HG03432 (cell line): ENCODE results near the gene RNF208.
"Not testable (repeated sequence)": the region's sequence is repeated elsewhere in the genome, so short reads cannot be mapped to it uniquely, and the experiment has no call there.

ENCODE experiments used
- ATAC-seq: cut with Tn5 transposase; IDR thresholded peaks from one replicate; pipeline ENCODE4 v1.9.1; 2021; ENCODE audit warnings: mild to moderate bottlenecking, moderate library complexity; ENCODE audit not compliant: unreplicated experiment

Gene RNF208

GRCh38 chr9:137253717-137254623, 31.9 kb upstream of the RNF208 start:
- ATAC-seq, result no peak

- ATAC-seq, result no peak
Measured at GRCh38 chr9:137252555-137253506, 30.8 kb upstream of the RNF208 start.

DNA sequence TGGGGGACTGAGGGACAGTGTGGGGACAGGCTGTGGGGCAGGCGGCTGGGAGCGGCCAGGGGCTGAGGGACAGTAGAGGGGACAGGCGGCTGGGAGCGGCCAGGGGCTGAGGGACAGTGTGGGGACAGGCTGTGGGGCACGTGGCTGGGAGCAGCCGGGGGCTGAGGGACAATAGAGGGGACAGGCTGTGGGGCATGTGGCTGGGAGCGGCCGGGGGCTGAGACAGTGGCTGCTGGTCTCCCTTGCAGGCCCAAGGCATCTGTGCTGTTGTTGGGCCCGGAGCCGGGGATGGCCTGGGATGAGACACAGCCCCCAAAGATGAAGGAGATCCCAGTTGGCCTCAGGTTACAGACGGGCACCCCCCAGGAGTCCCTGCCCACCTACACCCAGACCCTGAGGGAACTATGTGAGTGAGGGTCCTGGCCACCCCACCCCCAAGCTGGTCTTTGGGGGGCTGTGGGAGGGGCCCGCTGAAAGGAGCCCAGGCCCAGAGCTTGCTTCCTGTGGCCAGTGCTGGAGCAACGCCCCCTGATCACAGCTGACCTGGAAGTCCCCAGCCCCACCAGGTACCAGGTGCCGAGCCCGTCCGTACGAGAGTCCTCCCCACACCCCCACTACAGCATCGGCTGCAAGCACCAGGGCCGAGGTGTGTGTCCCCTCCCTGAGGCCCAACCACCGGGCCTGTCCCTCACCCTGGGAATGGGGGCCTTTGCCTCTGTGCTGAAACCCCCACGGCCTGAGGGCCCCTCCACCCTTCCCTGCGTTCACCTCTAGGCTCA, 29.6 kb upstream of the RNF208 start:
- no peak for ATAC-seq

DNA sequence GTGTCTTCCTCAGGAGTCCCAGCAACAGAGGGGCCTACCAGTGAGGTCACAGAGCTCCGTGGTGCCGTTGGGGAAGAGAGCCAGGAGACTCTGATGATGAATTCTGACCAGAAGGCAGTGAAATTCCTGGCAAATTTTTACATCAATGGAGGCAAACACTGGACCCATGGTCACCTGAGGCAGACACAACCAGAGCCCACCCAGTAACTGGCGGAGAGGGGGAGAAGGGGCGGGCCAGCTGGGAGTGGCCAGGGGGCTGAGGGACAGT, 29.1 kb upstream of the RNF208 start, which contains the start of gene STPG3:
Gene STPG3 (plus strand): TSS at position 93 of the 268 bp plus-strand sequence. CDS start 1 bp downstream, at position 94.
- ATAC-seq, result no peak

DNA sequence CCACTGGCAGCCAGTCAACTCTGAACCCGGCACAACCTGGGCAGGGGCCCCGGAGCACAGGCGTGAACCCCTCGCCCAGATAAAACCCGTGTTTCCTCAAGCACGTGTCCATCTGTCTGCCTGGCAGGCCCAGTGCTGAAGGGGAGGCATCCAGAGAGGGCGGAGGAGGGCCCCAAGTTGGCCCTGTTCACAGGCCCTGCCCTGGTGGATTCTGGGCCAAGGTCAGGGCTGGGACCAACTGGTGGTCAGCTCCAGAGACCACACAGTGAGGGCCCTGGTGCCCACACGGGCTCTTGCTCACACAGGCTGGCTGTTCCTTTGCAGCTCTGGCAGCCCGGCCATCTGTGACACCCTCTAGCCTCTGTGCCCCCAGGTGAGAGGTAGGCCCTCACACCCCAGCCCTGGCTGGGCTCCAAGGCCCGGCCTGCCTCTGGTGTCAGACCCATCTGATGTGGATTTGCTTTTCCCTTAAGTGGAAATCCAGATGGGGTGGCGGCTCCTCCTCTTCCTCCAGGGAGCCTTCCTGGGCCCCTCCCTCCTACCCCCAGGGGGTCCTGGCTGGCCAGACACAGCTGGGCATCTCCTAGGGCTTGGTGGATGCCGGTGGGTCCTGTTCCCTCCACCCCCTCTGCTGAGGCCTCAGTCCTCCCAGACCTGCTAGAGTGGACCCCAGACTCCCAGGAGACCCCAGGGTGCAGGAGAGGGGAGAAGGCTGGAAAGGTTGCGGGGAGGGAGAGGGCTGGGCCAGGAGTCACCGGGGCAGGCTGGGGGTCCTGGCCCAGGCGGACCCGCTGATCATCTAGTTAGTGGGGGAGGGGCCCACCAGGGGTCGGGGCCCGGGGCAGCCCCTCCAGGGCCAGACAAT, 28.5 kb upstream of the RNF208 start:
- no peak for ATAC-seq

- ATAC-seq, result no peak
Measured at GRCh38 chr9:137247916-137248175, 25.8 kb upstream of the RNF208 start.

- ATAC-seq, result no peak
Measured at GRCh38 chr9:137247135-137247915, 25.3 kb upstream of the RNF208 start.

DNA sequence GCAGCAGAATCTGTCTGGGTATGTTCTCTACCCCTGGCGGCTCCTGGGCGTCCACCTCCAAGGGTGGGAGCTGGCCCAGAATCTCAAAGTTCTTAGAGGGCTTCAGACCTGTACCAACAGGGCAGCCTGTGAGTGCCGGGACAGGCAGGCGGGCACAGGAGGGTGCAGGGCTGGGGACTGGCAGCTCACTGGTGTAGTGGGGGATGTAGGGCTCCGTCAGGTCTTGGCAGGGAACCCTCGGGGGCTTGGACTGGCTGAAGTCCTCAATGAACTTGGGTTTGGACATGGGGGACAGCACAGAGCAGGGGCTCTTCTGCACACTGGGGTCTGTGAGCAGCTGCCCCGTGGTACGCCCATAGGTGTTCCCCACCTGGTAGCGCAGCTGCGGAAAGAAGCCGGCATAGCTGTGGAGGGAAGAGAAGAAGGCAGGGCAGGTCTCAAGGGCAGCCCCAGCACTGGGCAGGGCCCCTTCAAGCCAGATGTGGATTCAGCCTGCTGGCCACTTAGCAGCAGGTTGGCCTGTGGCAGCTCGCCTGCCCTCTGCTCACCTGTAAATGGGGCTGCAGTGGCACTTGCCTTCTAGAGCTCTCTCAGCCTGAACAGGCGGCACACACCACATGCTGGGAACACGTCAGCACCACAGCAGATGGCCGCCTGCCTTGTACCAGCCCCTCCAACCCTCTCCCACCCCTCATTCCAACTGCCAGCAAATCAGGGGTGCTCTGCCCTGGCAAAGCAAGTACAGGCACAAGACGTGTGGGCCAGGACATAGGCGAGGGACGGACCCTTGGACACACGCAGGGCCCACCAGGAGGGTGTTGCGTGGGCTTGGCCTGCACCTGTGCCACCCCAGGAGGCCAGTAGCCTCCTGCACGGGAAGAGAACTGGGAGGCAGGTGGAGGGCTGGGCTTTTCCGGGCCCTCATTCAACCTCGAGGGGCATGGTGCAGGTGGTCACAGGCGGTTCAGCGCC, 23.7 kb upstream of the RNF208 start:
- no peak for ATAC-seq

DNA sequence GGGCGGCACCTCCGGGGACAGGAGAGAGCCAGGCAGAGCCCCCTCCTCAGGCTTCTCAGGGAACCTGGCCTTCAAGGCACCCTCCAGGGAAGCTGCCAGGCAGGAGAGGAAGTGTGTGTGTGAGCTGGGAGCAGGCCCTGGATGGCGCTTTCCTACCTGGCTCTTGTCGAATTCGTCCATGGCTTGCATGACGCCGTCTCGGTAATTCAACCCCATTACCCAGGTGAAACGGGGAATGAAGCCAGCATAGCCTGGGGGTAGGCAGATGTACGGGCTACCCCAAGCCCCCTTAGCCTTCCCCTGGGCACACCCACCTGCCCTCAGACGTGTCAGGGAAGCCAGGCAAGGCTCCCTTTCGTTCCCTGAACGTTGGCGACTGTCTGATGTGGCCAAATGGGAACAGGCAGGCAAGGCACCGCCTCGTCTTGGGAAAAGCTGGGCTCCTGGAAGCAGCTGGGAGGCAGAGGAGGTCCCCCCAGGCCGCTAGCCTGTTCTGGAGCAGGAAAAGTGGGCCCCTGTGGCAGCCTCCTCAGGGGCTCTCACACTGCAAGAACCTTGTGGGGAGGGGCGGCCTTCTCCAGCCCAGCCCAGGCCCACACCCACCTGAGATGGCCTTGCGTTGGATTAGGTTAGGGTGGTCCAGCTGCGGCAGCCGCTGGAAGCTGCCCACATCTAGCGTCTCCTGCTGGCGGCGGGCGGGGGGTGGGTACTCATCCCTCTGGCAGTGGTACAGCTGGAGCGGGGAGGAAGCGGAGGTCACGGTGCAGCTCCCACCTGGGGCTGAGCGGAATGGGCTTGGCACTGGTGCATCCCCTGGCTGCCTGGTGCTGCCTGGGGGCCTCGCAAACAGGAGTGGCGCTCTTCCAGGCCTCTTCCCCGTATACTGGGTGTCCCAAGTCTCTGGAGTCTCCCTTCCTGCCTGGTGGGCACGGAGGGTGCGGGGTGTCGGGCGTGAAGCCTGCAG, 22.7 kb upstream of the RNF208 start:
- ATAC-seq, result no peak

DNA sequence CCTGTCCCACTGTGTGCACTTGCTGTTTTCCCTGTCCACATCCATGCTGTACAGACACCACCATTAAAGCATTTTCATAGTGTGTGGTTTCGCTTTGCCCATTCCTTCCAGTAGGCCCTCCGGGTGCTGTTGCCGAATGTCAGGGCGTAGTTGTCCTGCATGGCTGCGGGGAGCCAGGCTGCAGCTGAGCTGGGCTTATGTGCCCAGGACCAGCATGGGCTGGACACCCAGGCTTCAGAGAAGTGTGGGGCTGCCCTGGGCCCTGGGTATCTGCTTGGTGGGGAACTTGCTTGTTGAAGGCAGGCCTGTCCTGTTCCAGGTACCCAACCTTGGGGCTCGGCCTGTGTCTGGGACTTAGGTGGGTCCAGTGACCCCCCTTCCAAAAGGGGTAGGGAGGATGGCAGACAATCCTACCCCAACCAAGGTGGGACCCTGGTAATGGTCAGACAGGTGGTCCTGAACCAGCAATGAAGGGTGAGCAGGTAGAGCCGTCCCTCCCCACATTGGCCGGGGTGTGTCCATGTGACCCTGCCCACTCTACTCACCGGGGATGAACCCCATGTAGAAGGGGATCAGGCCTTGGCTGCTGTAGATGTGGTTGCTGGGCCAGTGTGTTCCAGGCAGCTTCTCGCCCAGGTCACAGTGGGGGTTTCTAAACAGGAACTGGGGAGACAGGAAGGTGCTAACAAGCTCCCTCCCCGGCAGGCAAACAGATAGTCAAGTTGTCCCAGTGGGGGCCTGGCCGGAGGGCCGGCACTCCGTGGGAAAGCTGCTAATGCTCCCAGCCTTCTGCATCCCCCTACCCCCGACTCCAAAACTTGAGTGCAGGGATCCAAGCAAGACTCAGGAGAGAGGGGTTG, 21.8 kb upstream of the RNF208 start:
- ATAC-seq, result no peak

DNA sequence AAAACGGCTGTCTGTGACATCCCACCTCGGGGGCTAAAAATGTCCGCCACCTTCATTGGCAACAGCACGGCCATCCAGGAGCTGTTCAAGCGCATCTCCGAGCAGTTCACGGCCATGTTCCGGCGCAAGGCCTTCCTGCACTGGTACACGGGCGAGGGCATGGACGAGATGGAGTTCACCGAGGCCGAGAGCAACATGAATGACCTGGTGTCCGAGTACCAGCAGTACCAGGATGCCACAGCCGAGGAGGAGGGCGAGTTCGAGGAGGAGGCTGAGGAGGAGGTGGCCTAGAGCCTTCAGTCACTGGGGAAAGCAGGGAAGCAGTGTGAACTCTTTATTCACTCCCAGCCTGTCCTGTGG, 21.2 kb upstream of the RNF208 start:
- ATAC-seq, result not testable (repeated sequence)

- ATAC-seq, result no peak
Measured at GRCh38 chr9:137242269-137243203, 20.5 kb upstream of the RNF208 start.

GRCh38 chr9:137241490-137242268, 19.6 kb upstream of the RNF208 start:
- ATAC-seq, result peak; percentile 7

DNA sequence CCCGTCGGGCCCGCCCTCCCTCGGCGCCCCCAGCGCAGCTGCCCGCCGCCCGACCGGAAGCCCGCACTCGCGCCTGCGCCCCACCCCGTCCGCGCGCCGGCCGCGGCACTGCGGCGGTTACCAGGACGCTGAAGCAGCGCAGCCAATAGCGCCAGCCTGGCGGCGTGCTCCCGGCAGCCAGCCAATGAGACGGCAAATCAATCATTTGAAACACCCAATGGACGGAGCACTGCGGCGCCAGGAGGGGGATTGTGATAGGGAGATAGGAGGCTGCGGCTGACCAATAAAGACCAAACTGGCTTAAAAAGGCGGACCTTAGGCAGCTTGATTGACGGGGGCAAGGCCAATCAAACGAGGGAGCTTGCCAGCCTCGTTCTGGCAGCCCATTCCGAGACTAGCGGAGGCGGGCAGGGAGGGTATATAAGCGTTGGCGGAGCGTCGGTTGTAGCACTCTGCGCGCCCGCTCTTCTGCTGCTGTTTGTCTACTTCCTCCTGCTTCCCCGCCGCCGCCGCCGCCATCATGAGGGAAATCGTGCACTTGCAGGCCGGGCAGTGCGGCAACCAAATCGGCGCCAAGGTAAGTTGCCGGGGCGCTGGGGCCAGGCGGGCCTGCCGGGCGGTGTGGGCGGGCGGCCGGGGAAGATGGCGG, 18.9 kb upstream of the RNF208 start, which contains the start of gene TUBB4B:
Gene TUBB4B (plus strand): TSS at position 447 of the 649 bp plus-strand sequence. CDS start 74 bp downstream, at position 521.
- ATAC-seq, result peak; percentile 61
